ENCODE results near the gene LEMD1.
A peak's percentile ranks its signal among the peaks of the same experiment; 100 is the strongest.
"Not testable (repeated sequence)": the region's sequence is repeated elsewhere in the genome, so short reads cannot be mapped to it uniquely, and the experiment has no call there.

Gene LEMD1

GRCh38 chr1:205375835-205376545, 45.9 kb downstream of the LEMD1 start:
- no peak for DNase-seq

DNA sequence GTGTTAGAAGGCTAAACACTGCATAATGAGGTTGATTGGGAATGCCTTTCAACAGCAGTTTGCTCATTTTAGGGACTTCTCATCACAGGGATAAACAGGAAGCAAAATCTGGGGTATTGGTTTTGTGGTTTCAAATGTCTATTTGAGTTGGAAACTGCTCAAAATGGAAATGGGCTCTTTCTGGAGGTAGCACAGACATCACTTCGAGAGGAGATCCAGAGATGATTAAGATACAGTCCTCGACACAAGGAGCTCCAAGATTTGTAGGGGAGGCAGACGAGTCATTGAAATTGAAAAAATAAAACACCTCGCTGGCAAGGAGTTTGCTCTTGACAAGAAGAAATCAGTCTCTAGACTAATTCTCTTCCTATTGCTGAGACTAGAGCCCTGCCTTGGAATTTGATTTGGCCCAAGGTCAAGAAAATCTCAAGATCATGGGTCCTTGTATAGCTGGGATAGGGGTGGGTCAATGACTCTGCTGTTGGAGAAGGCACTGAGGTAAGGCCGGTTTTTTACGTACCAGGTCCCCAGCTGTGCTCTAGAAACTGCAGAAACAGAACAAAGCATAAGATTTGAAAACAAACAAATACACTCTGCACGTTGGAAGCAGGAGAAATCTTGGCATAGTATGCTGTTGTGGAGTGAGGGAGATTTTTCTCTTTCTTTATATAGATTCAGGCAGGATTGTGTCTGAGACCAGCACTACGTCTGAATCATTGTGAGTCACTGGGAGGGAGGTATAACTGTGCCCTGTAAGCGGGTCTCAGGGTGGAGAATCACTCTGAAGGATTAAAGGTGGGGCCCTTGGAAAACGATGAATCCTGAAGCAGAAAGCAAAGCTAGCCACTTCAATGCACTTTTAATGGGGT, 47.4 kb downstream of the LEMD1 start:
- peak; percentile 41 for DNase-seq

GRCh38 chr1:205373798-205374175, 48.1 kb downstream of the LEMD1 start:
- DNase-seq: peak; percentile 33

DNA sequence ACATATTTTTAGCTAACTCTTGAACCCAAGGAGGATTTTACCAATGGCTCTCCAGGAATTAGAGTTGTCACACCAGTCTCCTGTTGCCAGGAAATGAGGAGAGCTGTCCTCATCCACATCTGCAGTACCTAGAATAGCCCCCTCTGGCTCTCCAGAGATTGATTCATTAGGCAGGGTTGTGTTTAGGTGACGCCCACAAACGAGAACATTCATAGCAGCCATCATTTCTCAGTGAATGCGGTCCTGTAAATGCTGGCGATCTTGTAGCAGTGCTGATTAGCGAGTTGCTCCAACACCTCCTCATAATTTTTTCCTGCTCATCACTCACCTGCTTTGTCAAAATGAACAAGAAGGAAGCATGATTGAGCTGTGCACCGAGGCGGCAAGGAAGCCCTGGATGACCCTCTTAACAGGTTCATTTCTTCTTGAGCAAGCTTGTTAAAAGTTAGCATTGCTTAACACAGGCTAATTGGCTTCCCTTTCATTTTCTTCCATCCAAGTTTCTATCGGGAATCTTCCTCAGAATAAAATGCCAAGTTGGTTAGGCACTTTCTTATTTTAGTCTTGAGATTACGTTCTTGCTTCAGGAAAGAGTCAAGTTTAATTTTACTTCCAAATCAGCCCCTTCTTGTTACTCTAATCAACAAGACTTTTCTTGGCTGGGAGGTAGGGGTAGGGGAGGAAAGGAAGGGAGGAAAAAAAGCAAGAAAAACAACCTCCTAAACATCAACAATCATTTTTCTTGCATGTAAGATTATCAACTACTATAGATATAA, 48.6 kb downstream of the LEMD1 start:
- peak; percentile 61 for DNase-seq

DNA sequence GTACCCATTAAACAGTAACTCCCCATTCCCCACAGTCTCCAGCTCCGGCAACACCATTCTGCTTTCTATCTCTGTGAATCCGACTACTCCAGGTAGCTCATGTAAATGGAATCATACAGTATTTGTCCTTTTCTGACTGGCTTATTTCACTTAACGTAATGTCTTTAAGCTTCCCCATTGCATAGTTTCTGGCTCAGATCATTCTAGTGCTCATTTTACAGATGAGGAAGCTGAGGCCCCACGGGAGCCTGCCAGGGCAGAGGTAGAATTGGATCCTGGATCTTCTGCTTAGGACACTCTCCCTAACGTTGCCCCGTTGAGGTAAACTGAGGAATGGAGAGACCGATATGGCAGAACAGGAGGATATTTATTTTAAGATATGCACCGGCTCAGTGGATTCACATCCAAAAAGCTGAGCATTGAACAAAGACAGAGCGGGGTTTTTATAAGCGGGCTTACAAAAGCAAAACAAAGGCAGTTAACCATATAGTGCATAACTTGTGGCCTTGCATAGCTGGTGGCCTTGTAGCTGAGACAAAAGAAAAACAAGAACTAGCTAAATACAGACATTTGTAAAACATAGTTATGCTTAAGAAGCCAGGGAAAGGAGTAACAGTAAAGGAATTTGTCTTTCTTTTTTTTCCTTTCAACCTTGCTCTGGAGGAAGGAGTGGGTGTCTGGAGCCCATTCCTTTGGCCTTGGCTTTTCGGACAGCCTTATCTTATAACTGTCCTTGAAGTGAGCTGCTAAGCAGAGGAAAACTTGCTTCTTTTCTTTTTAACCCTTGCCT, 49.8 kb downstream of the LEMD1 start:
- DNase-seq: no peak

GRCh38 chr1:205370780-205371179, 51.1 kb downstream of the LEMD1 start:
- DNase-seq: no peak

GRCh38 chr1:205369701-205370123, 52.1 kb downstream of the LEMD1 start:
- no peak for DNase-seq

DNA sequence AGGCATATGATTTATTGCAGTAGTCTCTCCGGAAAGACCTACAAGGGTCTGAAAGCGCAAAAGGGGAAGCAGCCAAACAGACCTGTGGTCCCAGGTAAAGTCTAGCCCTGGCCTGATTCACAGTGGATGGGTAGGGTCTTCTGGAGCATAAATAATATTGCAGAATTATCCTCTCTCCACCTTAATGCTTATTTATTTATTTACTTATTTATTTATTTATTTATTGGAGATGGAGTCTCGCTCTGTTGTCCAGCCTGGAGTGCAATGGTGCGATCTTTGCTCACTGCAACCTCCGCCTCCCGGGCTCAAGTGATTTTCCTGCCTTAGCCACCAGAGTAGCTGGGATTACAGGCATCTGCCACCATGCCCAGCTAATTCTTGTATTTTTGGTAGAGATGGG, 53.4 kb downstream of the LEMD1 start:
- DNase-seq: no peak

DNA sequence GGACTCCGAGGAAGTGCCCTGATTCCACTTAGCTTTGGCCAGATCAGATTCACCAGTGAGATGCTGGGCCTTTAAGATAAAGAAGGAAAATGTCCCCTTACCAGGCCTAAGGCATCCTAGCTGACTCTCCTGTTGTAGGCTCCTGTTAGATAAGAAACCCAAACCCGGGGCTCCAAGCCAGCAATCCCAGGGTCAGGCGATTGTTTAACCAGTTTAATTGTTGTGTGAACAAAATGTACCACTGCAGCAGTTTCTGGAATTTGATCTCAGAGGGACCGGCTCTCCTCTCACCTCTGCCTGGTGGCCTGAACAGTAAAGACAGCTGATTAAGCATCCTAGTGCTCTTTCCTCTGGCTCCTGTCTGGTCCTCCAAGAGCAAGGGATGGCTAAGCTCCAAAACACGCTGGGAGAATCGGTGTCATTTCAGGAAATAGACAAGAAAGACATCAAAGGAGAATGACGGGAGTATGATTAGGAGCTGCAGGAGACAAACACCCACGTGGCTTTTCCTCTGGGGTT, 55.9 kb downstream of the LEMD1 start:
- no peak for DNase-seq

- not testable (repeated sequence) for DNase-seq
These were observed 56.8 kb downstream of the LEMD1 start for GRCh38 chr1:205365086-205365485.

DNA sequence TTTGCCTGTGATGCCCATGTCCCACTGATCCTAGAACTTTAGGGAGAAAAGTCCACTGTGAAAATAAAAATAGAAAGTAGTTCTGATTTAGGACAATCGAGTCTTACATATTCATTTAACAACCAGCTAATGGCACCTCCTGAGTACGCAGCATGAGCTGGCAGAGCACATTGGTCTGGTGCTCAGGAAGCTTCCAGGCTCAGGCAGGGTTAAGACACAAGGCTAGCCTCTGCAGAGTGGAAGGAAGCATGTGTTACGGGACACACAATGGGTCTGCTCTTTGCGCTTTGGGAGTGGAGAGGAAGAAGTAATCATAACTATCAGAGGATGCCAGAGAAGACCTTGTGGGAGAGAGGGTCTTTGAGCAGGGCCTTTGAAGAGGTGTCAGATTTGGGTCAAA, 61.0 kb downstream of the LEMD1 start:
- no peak for DNase-seq

DNA sequence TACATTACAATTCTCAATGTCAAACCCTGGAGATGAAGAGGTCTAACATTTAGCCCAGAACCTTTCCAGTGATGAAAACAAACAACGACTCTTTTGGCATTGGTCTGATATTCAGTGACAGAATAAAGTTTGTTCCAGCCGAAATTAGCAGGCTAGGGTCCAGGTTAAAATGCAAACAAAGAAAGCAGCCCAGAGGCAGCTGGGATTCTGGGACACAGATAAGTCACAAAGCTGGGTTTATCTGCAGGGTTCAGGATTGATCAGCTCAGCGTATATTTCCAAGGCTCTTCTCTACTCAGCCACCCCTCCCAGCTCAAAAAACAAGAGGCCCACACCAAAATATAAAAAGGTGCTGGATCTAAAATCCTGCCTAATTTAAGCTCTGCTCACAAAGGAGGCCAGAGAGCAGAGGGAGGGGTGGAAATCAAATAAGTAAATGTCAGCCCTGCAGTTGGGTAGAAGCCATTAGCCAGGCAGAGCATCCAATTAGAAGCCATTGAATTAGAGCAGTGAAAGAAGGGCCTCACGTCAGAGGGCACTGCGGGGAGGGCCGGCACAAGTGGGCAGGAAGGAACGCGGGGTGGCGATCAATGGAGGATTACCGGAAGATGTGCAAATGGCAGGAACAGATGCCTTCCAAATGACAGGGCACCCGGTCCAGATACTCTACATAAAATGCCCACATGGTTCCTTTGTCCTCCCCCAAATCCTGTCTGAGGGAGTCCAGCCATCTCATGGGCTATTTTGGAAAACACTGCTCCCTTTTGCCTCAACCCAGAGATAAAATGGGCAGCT, 61.9 kb downstream of the LEMD1 start:
- no peak for DNase-seq

DNA sequence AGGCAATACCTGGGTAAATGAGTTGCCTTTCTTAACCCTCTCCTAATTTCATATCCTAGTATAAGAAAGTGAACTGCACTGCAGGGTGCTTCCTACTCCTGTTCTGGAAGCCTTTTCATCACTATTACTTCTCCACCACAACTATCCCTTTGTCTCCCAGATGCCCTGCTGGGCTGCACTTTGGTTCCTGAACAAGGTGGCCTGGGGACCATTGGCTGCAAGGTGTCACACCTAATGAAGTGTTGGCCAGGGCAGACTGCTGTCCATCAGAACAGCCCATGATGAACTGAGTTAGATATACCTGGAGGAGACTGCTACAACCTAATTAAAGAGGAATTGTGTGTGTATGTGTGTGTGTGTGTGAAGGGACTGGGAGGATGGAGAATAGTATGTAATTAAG, 63.3 kb downstream of the LEMD1 start:
- DNase-seq: no peak

DNA sequence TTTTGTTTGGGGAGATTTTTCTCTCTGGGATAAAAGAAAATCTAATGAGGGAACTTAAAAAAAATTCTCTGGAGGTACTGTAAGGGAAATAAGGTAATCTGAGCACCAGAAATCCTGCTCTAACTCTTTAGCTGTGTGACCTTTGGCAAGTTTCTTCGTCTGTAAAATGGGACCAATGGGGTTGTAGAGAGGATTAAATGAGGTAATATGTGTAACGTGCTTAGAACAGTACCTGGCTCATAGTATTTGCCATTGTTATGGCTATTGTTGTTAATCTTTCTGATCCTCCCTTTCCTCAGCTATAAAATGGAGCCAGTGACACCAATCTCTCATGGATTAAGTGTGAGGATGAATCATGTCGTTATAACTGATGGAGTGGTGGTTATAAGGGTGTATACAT, 64.3 kb downstream of the LEMD1 start:
- no peak for DNase-seq

- peak; percentile 30 for DNase-seq
These were observed 65.3 kb downstream of the LEMD1 start, which contains the start of gene KLHDC8A for GRCh38 chr1:205356440-205357139. Gene KLHDC8A, minus strand, starts transcription at chr1:205356922. Its CDS starts 13,318 bp downstream, at chr1:205343604.

GRCh38 chr1:205355075-205355453, 66.8 kb downstream of the LEMD1 start:
- no peak for DNase-seq

DNA sequence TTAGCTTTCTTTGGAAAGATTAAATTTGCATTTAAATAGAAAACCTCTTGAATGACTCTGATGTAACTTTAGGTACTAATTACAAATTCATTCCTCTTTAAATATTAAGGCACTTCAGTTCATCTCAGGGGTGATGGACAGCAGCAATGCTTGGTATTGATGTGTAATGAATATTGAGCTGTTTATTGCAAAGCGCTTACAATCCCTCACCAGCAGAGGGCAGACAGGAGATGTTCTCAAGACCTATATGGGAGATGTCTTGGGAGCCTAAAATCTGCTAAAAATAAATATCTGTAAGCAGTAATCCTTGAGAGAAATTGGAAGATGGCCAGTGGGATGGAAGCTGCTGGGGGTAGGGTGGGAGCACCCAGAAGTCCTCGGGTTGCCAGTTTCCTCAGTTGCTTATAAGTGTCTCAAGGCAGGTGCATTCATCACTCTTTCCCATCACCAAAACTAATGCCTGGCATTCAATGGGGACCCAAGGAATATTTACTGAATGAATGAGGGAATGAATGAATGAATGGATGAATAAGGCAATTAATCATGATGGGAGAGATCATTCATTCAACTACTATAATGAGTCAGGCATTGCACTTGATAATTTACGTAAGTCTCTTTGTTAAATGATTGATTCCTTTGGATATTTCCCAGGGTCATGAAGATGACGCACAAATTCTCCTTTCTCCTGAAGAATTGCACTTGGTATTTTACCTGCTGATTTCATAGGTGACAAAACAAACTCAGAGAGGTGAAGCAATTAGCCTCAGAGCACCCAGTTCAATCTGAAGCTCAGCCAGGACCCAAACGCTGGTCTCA, 67.4 kb downstream of the LEMD1 start:
- DNase-seq: peak; percentile 54

DNA sequence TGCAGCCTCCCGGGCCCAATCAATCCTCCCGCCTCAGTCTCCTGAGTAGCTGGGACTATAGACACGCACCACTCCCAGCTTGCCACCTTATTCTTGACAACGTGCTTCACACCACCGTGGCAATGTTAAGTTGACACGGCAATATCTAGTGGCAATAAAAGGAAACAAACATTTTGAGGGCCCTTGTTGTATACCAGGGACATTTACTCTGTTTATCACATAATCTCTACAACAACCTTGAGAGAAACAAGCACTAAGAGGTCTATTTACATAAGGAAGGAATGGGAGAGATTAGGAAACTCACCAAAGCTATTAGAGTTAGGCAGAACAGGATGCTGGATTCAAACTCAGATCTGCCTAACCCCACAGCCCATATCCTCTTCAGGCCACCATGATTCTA, 68.2 kb downstream of the LEMD1 start:
- no peak for DNase-seq

DNA sequence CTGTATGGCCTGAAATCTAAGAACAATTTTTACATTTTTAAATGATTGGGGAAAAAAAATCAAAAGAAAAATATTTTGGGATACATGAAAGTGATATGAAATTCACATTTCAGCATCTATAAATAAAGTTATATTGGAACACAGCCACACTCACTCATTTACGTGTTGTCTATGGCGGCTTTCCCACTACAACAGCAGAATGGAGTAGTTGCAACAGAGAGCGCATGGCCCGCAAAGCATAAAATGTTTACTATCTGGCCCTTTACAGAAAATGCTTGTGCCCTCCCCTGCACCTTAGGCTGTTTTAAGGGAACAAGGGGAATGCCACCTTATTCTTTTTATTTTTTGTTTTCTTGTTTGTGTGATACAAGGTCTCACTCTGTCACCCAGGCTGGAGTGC, 68.7 kb downstream of the LEMD1 start:
- DNase-seq: no peak

Measured in DMS79 treated with DMSO at 0.1 percent for 48 hours (cell line).